ENCODE measurements around the gene CCT4. TPM values are rescaled to one million over a fixed set of nuclear protein-coding genes. Genes with fewer than 3 reads are reported as not detected.
A peak's percentile ranks its signal among the peaks of the same experiment; 100 is the strongest.
"Not testable (repeated sequence)": the region's sequence is repeated elsewhere in the genome, so short reads cannot be mapped to it uniquely, and the experiment has no call there.

The CCT4 gene
- total RNA-seq, 1 donor from 2014 or later = 38.3 TPM

DNA sequence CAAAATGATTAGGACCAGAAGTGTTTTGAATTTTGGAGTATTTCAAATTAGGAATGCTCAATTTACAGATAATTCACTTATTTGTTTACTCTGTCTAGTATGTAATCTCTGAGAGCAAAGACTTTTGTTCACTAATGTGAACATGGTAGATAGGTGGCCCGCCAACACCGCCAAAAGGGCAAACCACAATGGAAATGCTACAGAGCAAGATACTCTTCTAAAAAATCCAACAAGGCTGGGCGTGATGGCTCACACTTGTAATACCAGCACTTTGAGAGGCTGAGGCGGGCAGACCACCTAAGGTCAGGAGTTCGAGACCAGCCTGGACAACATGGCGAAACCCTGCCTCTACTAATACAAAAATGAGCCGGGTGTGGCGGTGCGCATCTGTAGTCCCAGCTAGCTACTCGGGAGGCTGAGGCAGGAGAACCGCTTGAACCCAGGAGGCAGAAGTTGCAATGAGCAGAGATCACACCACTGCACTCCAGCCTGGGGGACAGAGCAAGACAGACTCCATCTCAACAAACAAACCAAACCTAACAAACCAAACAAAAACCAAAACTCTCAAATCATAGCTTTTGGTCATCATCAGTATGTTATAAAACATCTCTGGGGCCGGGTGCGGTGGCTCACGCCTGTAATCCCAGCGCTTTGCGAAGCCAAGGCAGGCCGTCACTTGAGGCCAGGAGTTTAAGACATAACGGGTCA, 2.4 kb downstream of the CCT4 start:
- DNase-seq (ENCODE audit: low spot score) = no peak

GRCh38 chr2:61882850-61883249, 5.6 kb downstream of the CCT4 start:
- no peak for DNase-seq (ENCODE audit: low spot score)
- ATAC-seq = no peak

More for the DNA sequence above, 2.4 kb downstream of the CCT4 start:
- no peak for ATAC-seq

- not testable (repeated sequence) for DNase-seq (ENCODE audit: low spot score); ATAC-seq
Measured at GRCh38 chr2:61879351-61879750, 9.1 kb downstream of the CCT4 start.

DNA sequence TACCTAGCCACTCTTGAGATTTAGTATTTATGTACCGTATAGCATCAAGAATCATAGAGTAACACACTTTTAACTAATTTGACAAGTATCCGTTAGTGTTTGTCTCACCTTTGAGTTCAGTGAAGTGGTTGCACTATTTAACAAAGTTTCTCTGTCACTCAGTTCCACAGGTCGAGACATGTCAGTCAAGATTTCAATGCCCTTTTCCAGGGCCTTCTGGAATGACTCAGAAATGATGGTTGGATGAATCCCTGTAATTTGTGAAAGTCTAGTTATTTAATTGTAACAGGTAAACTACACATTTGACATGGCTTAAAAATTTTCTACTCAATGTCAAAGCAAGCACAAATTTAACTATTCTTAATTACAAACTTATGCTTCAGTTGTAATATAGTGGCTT, 9.7 kb downstream of the CCT4 start:
- ATAC-seq (no peak), DNase-seq (ENCODE audit: low spot score) (no peak)

DNA sequence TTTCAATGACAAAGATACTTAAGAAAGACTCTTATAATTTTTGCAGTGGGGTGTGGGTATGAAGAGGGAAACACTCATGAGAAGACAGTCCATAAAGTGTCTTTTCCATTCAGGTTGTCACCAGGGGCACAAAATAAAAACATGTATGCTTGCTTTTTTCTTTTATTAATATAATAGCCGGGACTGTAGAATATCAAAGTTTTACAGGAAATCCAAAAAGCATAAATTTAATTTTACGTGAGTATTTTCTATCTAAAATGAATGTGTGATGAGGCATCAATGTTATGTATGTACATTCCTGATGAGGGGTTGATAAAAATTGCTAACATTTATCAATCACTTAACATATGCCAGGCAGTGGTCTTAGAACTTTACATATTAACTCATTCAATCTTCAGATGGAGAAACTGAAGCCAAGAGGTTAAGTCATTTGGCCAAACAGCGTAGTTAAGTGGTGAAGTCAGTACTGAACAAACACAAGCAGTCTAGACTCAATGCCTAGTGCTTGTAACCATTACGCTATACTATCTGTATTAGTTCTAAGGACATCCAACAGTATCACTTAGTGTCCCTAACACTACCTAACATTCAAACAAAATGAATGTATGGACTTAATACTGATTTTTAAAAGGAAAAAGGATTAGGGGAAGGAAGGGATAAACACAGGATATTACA, 10.7 kb downstream of the CCT4 start:
- DNase-seq (ENCODE audit: low spot score) (no peak), ATAC-seq (no peak)

DNA sequence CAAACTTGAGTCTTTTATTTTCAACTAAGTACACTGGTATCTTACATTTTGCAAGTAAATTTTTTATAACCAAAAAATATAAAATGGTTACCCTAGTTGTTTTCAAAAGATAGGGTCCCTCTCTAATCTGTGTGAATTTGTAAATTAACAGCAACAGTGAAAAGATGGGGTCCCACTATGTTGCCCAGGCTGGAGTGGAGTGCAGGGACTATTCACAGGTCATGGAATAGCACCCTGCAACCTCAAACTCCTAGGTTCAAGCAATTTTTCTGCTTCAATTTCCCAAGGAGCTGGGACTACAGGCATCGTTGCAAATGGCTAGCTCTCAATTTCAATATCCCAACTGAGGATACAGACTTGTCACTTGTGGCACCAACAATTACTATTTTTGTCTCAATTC, 12.1 kb downstream of the CCT4 start:
- no peak for ATAC-seq
- DNase-seq (ENCODE audit: low spot score) = no peak

GRCh38 chr2:61866482-61867089, 21.9 kb downstream of the CCT4 start:
- DNase-seq (ENCODE audit: low spot score); ATAC-seq: not testable (repeated sequence)

DNA sequence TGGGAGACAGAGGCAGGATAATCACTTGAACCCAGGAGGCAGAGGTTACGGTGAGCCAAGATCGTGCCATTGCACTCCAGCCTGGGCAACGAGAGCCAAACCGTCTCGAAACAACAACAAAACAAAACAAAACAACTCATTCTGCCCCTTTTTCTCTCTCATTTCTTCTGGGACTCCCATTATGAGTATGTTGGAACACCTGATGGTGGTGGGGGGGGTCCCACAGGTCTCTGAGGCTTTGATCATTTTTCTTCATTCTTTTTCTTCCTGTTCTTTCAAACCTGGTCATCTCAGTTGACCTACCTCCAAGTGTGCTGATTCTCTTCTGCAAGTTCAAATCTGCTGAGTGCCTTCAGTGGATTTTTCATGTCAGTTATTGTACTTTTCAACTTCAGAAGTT, 26.4 kb downstream of the CCT4 start:
- no peak for DNase-seq (ENCODE audit: low spot score)
- no peak for ATAC-seq

DNA sequence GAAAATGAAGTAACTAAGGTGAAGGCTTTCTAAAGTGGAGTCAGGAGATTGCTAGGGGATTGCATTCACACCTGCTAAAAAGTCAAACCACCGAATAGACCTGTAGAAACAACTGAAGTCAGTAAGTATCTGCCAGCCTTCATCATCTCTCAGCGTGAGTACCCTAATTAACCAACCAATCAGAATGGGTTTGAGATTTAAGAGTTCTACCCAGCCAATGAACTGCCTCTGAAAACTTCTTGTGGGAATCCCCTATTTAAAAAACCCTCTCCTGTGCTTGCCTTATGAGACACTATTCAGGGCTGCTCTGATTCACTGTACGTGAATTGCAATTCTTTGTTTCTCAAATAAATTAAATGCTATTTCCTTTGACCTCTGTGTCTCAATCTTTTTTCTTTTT, 31.2 kb downstream of the CCT4 start:
- no peak for DNase-seq (ENCODE audit: low spot score)
- no peak for ATAC-seq

GRCh38 chr2:61855318-61855613, 33.2 kb downstream of the CCT4 start:
- ATAC-seq (peak; percentile 25), DNase-seq (ENCODE audit: low spot score) (no peak)

GRCh38 chr2:61854564-61855317, 33.7 kb downstream of the CCT4 start:
- peak; percentile 88 for ATAC-seq
- DNase-seq (ENCODE audit: low spot score) = peak; percentile 91

- peak; percentile 92 for DNase-seq (ENCODE audit: low spot score)
- ATAC-seq = peak; percentile 87
Measured at GRCh38 chr2:61853847-61854563, 34.5 kb downstream of the CCT4 start, which contains the start of gene FAM161A. TSS of gene FAM161A (minus strand) at chr2:61854060. CDS start at chr2:61854041, 19 bp downstream.

DNA sequence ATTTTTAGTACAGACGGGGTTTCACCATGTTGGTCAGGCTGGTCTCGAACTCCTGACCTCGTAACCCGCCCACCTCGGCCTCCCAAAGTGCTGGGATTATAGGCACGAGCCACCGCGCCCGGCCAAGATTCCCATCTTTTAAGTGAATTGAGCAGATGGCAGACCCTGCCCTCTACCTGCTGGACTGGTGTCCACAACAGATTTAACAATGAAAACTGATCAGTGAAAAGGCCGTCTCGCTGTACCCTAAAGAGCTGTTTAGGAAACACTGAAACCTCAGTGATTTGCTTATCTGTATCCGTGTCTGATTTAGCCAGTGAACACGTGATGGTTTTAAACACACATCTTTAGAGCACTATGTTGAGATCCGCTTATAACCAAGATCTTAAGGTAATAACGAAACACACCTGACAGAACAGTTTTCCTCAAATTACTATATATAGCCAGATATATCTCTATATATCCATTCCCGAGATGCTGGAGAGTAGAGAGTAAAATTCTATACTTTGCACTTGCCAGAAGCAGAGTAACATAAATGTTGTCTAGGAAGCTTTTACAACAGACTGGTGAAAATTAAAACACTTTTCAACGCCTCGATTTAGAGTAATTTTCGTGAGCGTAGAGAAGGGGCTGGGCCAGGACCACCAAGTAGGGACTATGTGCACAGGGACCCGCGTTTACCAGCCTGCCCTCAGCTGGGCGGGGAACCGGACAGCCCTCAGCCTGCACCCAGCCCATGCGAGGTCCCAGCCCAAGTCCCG, 35.2 kb downstream of the CCT4 start:
- ATAC-seq (peak; percentile 80), DNase-seq (ENCODE audit: low spot score) (no peak)

DNA sequence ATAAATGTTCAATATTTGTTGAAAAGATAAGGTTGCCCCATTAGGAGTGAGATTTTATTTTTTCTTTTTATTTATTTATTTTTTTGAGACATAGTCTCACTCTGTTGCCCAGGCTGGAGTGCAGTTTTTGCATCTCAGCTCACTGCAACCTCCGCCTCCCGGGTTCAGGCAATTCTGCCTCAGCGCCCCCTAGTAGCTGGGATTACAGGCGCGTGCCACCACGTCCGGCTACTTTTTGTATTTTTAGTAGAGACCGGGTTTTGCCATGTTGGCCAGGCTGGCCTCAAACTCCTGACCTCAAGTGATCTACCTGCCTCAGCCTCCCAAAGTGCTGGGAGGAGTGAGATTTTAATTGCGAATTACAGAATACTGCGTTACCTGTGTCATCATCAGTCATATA, 37.2 kb downstream of the CCT4 start:
- ATAC-seq; DNase-seq (ENCODE audit: low spot score): not testable (repeated sequence)

GRCh38 chr2:61845320-61845719, 43.1 kb downstream of the CCT4 start:
- DNase-seq (ENCODE audit: low spot score) (no peak), ATAC-seq (no peak)

DNA sequence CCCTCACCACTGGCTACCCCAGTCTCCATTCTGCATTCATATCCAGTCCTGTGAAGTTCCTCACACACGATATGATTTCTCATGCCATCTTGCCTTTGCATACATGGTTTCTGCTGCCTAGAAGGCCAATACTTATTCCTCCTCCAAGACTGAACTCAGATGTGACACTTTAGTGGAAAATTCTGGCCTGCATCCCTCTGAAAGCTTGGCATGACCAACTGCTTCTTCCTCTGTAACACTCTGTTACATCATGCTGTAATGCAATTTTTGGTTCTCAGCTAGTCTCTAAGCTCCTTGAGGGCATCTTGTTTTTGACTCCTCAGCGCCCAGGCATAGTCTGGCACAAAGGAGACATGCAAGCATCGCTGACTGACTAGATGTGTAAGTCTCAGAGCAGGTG, 47.2 kb downstream of the CCT4 start:
- ATAC-seq = no peak
- no peak for DNase-seq (ENCODE audit: low spot score)

GRCh38 chr2:61834893-61835292, 53.6 kb downstream of the CCT4 start:
- DNase-seq (ENCODE audit: low spot score) (no peak), ATAC-seq (no peak)

GRCh38 chr2:61833971-61834370, 54.5 kb downstream of the CCT4 start:
- DNase-seq (ENCODE audit: low spot score) (no peak), ATAC-seq (no peak)

- DNase-seq (ENCODE audit: low spot score) (no peak), ATAC-seq (no peak)
Measured at GRCh38 chr2:61832183-61832841, 56.1 kb downstream of the CCT4 start.

DNA sequence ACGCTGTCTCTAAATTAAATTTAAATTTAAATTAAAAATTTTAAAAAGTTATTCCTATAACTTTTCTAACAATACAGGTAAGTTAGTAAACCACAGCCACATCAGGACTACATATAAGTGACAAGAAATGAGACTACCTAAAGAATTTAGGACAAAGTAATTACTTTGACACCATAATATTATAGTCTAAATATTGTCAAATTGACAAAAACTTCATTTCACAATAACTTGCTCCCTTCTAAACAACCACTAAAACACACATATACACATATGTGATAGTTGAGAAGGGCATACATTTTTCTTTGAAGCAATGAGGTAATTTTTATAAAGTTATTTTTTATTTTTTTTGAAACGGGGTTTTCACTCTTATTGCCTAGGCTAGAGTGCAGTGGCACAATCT, 66.2 kb downstream of the CCT4 start:
- ATAC-seq = no peak
- DNase-seq (ENCODE audit: low spot score) = no peak

Measured in left lobe of liver (tissue), 2 donors.